ENCODE results near the gene BCAR3.
"Not testable (repeated sequence)": the region's sequence is repeated elsewhere in the genome, so short reads cannot be mapped to it uniquely, and the experiment has no call there.

Gene BCAR3

DNA sequence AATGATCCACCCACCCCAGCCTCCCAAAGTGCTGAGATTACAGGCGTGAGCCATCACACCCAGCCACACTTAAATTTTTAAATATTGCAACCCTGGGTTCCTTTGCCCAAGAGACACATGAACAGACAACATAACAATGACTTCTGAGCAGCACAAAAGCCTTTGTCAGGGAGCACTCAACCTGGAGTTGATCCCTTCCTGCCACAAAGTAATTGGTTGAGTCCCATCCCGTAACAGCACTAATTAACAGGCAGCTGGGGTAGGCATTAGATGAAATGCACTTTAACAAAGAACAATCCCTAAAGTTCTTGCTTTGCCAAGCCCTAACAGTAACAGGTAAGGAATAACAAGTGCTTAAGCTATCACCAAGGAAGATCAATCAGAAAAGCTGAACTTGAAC lies 5.9 kb upstream of the BCAR3 start:
- no peak for DNase-seq

DNA sequence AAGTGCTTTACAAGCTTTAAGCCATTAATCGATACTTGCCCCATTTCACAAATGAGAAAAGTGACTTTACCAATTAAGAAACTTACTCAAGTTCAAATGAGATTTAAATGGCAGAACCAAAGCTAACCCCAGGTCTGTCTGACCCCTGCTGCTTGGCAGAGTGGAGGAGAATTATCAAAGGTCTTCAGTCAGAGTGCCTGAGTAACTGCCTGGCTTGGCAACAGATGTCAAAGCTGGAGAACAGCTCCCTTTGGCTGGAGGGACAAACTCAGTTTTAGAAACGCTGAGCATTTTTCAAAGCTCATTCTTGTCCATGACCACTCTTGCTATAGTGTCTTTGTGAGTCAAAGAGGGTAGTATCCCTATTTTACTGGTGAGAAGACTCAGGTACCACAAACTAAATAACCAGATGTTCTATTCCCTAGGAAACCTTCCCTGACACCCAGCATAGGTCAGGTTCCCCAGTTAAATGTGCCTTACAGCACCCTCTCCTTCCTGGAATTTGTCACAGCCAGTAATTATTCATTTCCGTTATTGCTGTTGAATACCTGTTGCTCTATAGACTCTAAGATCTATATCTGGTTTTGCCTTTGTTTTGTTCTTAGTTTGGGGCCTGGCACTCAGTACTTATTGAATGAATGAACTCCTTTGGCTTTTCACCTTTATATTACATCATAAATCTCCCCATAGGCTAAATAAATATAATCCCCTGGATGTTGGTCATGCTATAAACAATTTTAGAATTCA lies 5.0 kb upstream of the BCAR3 start:
- no peak for DNase-seq

DNA sequence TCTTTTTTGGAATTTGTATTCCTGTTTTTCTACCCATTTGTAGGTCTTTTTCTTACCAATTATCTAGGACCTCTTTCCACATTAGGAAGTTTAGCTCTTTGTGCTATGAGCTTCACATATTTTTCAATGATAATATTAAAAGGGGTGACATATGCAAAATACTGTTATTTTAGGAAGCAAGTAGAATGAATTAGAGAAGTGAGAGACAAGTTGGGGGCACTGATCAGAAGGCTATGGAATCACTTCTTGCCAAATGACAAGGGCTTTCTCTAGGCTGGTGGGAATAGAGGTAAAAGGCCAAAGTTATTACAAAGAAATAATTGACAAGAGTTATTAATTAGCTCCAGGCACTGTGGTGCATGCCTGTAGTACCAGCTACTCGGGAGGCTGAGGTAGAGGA lies 4.3 kb upstream of the BCAR3 start:
- no peak for DNase-seq

DNA sequence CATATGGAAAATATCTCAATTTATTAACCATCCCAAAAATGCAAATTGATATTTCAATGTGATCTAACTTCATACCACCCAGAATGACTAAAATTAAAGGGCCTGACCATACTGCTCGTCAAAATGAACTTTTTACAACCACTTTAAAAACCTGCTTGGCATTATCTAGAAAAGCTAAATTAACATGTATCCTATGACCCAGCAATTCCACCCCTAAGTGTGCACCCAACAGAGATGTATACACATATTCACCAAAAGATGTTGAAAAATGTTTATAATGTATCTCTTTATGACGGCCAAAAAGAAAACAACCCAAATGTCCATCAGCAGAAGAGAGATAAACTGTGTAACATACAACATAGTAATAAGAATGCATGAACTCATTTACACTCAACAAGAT lies 1.6 kb upstream of the BCAR3 start:
- DNase-seq: no peak

DNA sequence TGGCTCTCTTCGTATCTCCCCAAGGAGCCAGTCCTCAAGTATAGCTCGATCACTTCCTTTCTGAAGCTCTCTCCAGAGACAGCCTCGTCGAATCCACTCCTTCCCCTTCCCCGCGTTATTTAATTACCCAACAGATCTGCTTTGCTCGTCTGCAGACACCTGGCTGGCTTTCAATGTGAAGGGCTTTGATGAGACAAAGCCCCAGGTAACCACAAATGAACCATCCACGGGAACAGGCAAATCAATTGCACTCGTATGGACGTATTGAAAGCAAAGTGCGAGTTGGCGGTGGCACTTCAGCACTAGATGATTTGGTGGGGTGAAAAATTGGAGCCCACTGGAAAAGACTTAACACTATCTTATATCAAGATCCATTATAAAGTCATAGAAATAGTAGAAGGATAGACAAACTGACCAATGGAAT lies 364 bp upstream of the BCAR3 start:
- no peak for DNase-seq

DNA sequence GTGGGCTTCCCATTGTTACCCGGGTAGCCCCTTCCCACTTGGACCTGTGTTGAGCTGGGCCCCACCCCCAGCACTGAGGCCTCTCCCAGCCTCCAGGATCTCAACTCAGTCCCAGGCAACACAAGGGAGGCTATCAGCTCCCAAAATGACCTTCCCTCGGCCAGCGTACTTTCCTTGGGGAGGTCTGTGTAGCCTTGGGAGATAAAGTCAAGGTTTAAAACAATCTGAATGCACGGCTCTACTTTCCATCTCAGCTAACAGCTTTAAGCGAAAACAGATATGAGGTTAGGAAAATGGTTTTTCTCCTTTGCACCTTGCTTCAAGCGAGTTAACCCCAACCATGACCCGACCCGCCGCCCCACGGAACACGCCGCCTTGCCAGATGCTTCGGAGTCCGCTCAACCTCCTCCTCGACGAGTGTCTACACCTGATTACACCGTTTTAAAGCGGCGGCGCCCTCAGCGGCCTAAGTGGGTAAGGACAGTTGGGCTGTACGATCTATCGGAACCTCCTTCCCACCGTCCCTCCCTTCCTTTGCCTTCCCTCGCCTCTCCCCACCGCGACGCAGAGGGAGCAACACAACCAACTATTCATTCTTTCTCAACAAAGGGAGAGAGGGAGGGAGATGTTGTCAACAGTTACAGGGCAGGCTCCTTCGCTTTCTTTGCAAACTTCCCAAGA lies 1.1 kb downstream of the BCAR3 start:
- DNase-seq: peak; percentile 71

DNA sequence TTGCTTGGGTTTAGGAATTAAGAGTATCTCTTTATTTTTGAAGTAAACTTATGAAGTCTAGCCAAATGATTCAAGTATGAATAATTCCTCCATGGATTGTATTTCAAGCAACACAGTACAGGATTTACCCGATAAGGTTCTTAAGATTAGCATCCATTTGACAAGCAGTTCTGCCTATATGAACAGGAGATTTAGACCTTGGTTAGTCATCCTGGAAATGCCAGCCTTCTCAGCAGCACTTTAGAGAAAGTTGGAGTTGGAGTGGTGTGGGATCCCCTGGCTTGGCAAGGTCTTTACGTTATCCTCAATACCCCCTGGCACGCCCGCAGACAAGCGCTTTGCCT lies 1.6 kb downstream of the BCAR3 start:
- DNase-seq: peak; percentile 15

DNA sequence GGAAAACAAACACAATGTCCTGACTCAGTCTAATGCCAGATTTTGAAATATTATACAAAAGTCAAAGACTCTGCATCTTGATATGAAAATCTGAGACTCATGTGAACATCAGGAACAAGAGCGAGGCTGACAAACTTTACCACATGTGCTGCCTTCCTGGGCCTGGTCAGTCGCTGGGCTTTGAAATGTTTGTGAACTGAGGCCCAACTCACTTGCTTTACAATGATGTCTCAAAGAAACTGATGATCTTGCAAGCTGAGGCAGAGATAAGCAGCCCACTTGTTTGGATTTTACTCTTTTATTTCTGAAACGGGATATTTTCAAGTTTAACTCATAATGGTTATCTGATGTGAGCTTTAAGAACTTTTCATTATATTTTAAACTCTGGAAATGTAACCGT lies 2.1 kb downstream of the BCAR3 start:
- DNase-seq: no peak

DNA sequence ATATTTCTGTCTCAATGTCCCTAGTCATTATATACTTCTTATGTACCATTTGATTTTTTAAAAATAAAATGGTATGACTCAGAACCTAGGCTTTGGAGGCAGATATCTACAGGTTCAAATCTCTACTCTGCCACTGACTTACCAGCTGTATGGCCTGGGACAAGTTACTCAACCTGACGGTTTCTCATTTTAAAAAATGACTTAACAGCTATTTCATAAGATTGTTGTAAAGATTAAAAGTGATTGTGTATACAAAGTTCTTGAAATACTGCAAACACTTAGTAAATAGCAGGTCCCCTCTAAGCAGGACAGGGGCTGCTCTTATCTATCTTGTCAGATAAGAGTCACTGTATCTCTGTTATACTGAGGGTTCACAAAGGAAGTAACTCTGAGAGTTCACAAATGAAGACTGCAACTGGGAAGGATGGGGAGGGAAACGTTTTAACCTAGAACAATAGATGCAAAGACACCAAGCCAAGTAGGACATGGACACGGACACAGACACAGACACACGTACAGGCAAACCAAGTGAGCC lies 2.6 kb downstream of the BCAR3 start:
- DNase-seq: no peak

DNA sequence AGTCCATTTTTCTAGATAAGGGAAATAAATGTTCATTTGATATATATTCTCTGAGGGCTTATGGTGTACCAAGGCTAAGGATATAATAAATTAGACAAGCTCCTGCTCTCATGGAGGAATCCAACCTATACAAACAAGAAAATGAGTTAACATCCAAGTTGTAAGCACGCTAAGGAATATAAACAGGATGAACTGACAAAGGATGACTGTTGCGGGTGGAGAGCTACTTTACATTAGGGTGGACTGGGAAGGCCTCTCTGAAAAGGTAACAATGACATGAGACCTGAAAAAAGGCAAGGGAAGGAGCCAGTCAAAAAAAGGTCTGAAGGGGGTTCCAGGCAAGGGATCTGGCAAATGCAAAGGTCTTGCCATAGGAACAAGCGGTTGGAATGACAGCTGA lies 3.1 kb downstream of the BCAR3 start:
- DNase-seq: no peak

DNA sequence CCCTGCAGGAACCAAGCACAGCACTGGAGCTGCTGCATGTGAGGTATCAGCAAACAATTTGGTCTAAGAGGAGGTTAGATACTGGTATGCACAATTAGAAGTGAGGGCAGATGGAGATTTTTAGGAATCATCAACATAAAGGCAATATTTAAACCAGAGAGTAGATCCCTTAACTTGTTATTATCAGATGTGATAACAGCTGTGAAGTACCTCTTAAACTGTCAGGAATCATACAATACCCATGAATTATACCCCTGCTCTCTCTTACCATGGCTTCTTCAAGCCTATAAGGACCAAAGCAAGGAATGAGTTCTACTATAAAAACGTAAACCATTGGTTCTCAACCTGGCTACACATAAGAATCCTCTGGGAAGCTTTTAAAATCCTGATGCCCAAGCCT lies 3.9 kb downstream of the BCAR3 start:
- DNase-seq: no peak

DNA sequence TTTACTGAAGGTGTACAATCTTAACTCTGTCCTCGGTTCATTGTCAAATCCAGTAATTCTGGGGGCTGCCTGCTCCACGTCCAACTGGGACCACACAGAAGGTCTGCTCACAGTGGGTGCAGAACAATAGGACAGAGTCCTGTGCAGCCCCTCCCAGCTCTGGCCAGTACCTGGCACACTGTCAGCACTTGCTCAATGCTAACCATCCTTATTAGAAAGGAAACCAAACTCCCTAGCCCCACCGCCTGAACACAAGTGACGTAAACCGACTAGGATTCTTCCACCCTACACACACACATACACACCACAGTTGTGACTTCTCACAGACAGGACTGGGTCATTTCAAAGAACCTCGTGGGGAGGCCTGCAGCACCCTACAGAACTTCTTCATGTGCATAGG lies 5.2 kb downstream of the BCAR3 start:
- no peak for DNase-seq

DNA sequence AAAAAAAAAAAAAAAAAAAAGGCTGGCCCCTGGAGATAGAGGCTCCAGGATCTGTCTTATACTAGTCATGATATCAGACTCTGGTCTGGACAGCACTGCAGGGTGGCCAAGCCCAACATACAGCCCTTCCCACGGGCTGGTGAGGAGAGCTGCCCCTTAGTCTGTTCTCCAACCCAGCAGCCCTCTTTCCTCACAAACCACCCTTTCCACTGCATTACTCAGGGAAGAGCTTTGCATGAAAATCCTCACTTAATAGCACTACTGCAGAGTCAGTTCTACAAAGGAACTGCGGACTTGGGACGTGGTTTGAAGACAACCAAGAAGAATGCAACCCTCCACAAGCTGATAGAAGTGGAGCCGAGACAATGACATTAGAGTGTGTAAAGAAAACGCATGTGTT lies 5.7 kb downstream of the BCAR3 start:
- DNase-seq: no peak

DNA sequence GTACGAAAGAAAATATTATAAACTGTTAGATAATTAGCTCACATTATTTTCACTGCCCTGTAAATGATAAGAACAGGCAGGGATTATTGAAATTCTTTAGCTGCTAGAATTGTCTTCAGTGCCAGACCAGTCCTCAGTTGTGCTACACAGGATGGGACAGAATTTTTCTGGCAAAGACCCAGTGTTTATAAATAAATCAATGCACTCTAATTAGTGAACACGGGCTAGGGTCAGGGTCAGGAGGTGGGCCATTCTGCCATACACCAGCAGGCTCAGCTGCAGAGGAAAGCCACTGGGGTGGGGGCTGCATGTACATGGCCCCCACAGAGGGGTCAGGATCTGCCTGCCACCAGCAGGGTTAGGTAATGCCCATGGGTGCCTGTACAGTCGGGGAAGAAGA lies 6.4 kb downstream of the BCAR3 start:
- no peak for DNase-seq

DNA sequence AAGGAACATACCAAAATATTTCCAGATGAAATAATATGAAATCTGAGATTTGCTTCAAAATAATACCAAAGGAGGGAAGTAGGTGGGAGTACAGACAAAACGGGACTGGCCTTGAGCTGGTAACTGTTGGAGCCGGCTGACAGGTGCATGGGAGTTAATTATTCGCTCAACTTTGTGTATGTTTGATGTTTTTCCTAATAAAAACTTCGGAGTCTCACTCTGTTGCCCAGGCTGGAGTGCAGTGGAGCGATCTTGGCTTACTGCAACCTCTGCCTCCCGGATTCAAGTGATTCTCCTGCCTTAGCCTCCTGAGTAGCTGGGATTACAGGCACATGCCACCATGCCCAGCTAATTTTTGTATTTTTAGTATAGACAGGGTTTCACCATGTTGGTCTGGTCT lies 7.6 kb downstream of the BCAR3 start:
- not testable (repeated sequence) for DNase-seq

DNA sequence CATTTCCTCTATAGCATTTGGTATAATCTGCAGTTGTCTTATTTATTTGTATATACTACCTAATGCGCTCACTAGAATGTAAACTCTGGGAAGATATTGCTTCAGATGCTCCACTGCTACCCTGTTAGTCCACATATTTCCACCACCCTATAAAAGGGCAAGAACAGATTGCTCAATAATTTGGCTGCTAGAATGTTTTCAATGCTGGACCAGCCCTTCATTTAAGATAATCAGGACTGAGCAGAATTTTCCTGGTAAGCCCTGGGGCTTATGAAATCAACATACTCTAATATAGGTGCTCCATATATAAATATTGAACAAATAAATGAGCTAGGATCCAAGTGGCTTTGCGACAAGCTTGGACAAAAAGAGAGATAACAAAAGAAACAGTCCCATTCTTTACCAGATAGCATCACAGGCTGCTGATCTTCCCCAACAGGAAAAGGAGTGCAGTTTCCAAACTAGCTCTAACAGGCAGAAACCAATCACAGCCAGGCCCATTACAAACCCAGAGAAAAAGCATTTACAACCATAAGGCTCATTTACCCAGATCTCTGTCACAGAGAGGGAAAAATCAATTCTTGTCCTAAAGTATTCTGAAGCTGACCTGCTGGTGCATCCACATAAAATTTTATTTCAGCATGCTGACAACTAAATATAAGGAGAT lies 8.3 kb downstream of the BCAR3 start:
- no peak for DNase-seq

DNA sequence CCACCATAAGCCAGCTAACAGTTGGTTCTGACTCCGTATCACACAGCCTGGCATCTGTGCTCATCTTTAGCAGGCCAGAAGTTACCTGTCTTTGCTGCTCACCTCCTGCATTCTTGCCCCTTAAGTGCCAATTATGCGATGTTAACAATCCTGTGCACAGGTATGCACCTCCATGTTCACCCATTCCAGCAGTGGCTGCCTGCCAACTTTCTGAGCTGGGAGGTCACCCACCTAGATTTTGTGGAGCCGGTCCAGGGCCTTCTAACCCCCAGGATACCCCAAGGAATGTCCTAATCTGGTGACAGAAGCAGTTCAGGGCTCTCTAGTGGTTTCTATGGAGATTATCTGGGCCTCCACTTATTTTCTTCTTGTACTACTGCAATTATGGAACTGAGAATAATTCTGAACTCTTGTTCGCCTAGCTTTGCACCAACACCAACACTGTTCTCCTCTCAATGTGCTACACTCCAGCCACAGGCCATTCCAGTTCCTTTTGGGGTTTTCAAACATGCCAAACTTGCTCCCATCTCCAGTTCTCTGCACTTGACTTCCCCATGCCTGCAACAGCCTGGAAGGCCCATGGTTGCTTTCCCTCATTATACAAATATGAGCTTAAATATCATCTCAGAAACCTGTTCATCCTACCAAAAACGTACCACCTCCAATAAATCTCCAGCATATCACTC lies 9.0 kb downstream of the BCAR3 start:
- no peak for DNase-seq

DNA sequence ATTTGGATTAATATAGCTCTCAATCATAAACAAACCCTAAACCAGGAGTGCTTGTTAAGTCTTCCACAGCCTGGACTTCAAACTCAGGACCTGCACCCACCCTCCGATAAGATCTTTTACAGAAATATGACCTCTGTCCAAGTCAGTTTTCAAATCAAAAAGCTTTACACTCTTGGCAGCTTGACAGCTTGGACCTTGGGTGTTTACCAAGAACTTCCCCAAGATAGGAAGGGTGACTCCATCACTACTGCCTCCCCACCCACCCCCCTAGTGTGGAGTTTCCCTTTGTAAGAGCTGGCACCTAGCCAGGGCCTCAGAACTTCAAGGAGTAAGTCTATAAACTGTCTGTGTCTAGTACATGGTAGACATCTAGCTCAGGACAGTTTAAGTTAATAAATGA lies 9.6 kb downstream of the BCAR3 start:
- DNase-seq: no peak

DNA sequence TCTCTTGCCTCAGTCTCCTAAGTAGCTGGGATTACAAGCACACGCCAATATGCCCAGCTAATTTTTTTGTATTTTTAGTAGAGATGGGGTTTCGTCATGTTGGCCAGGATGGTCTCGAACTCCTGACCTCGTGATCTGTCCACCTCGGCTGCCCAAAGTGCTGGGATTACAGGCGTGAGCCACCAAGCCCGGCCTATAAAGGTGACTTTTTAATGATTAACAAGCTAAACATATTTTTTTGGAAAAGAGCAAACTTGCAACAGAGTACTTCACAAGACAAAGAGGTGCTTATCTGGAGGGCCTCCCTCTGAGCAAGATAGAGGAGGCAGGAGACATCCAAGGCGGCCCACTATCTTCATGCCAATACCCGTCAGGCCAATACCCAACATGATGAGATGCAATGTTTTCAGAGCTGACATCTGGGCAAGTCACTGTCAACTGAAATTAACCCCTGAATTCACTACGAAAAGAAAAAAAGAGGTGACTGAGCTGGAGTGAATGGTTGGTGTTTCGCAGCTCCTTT lies 10.5 kb downstream of the BCAR3 start:
- no peak for DNase-seq

DNA sequence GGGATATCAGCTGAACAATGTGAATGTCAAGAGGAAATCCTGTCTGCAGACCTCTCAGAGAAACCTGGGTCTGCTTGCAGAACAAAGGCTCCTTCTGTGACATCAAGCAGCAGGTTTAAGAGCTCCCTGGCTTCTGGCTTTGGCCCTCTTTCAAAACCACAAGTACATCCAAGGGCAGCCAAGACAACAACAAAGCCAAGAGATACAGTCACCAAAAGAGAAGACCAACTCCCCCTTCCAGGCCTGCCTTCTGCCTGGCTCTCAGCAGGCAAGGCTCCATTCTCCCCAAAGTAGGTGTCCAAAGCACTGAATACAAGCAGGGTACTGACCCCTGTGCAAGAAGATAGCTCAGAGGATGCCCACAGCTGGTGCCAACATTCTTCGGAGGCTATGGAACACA lies 11.5 kb downstream of the BCAR3 start:
- DNase-seq: peak; percentile 9

DNA sequence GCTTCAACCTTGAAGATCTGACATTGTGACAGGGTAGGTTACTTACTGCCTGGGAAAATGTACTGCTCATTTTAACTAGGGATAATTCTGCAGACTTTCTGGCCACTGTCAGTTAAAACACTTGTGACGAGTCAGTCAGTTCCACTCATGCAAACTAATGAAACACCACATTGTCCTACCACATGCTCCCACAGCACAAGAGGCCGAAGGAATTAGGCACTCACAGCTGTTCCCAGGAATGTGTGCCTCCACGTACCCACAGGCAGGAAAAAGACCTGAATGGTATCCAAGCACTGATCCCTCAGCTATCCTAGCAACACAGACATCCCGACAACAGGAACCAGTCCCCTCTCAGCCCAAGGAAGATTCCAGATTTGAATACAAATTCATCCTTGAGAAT lies 12.3 kb downstream of the BCAR3 start:
- DNase-seq: peak; percentile 24

DNA sequence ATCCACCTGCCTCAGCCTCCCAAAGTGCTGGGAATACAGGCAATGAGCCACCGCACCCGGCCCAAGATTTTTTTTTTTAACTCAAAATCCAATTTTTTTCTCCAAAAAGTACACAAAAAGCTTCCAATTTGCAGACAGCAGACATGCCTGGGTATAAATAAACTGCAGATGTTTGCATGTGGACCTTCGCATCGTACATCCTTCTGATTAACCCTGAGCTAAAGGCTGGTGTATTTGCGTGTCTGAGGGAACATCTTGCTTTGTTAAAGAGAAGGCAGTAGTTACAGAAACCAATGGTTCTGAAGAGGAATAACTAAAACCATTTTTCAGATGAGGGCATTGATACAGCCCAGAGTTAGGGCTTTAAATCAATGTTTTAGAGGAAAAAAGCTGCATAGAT lies 12.7 kb downstream of the BCAR3 start:
- no peak for DNase-seq

DNA sequence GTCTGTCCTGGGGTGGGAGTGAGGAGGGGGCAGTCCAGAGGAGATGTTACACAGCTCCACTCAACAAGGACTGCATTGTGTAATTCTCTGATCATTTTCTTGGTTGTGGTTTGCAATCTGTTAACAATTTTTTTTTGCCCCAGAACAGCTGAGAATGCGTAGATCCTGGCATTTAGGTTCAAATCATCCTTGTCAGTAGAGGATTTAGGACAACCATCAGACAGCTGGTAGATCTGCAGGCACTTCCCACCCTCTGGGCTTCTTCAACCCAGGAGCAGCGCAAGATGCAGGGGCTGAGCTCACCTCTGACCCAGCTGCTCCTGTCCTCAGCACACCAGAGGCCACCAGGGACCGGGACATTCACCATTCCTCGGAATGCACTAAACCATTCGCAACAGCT lies 13.5 kb downstream of the BCAR3 start:
- DNase-seq: no peak
